OCI-LY7 (cell line): ENCODE data around the gene HTR3D.

ENCODE experiments used
- EZH2phosphoT487 ChIP-seq: fragments of 200-600 bp; sonication (generic); IDR thresholded peaks from 2 replicates; pipeline ENCODE4 v1.6.1; 2018; ENCODE audit warnings: low read depth, borderline replicate concordance, mild to moderate bottlenecking, mixed run types, antibody characterized with exemption, low read length, moderate library complexity, mixed read lengths
- TF ChIP-seq, protein P1 (sequence below): fragments of 200-600 bp; sonication (generic); conservative IDR thresholded peaks from 2 replicates; pipeline ENCODE4 v1.5.1; 2014; ENCODE audit warnings: mild to moderate bottlenecking, antibody characterized with exemption, low read length, moderate library complexity, mixed read lengths

DNA sequence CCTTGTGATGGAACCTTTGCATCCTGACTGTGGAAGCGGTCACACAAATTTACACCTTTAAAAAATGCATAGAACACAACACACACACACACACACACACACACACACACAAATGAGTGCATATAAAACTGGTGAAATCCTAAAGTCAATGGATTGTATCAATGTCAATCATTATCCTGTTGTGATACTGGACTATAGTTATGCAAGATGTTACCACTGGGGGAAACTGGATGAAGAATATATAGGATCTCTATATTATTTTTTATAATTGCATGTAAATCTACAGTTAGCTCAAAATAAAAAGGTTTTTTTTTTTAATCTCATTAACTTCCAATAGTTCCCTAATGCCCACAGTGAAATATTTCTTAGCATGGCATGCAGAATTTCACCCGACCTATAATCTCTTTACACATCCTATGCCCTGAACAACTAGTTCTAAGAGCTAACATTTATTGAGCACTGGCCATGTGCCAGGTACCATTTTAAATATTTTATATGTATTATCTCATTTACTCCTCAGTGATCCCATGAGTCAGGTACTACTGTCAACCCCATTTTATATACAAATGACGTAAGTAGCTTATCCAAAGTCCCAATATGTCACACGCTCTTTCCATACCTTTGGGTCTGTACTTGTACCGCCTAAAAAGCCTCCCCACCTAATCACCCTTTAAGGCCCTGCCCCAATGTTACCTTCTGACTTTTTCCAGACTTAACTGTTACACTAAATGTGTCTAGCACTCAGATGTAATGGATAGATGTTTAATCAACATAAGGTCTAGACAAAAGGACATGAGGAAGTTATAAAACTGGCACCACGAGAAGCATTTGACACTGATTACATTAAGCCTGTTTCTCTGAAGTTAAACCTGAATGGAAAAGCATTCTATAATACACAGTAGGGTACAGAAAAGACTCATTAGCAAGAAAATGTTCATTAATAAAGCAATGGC lies 19.3 kb upstream of the HTR3D start:
- TF ChIP-seq, protein P1, sequence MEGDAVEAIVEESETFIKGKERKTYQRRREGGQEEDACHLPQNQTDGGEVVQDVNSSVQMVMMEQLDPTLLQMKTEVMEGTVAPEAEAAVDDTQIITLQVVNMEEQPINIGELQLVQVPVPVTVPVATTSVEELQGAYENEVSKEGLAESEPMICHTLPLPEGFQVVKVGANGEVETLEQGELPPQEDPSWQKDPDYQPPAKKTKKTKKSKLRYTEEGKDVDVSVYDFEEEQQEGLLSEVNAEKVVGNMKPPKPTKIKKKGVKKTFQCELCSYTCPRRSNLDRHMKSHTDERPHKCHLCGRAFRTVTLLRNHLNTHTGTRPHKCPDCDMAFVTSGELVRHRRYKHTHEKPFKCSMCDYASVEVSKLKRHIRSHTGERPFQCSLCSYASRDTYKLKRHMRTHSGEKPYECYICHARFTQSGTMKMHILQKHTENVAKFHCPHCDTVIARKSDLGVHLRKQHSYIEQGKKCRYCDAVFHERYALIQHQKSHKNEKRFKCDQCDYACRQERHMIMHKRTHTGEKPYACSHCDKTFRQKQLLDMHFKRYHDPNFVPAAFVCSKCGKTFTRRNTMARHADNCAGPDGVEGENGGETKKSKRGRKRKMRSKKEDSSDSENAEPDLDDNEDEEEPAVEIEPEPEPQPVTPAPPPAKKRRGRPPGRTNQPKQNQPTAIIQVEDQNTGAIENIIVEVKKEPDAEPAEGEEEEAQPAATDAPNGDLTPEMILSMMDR = no peak
- TF ChIP-seq EZH2phosphoT487 = no peak
